ENCODE results near the gene LETM1.

- TF ChIP-seq POLR2AphosphoS5 (IDR thresholded peaks at IDR 0.05): no peak
- no peak for TF ChIP-seq POLR2A (IDR thresholded peaks at IDR 0.05)
Observed at GRCh38 chr4:1798580-1799386, 57.2 kb downstream of the LETM1 start.
